SU-DHL-6 (cell line): Measurements from ENCODE around the gene CYB5R2.

Experiments used
- CTCF ChIP-seq: fragments of 200-600 bp; sonication (generic); IDR thresholded peaks from one replicate; pipeline ENCODE4 v1.5.1; 2017; ENCODE audit warnings: antibody characterized with exemption, mild to moderate bottlenecking, low read length, moderate library complexity; ENCODE audit not compliant: insufficient read depth, poor library complexity, severe bottlenecking
- EZH2phosphoT487 ChIP-seq: fragments of 200-600 bp; sonication (generic), shearing (Covaris generic); conservative IDR thresholded peaks from 2 replicates; pipeline ENCODE4 v1.6.1; 2018; ENCODE audit warnings: mild to moderate bottlenecking, antibody characterized with exemption, low read length, moderate library complexity, mixed read lengths

- TF ChIP-seq CTCF (no peak), EZH2phosphoT487 (no peak)
Observed at GRCh38 chr11:7703740-7704139, 30.4 kb upstream of the CYB5R2 start.
